Stimulated activated naive CD8-positive, alpha-beta T cell treated with anti-CD3 and anti-CD28 coated beads, Interleukin-15, amount 100 ng/mL, for 72 hours (primary cell): ENCODE data around the gene NUDT22.

ENCODE experiments used
- ATAC-seq: fragments of 150-1000 bp; cut with Tn5 transposase; 2 replicates; pipeline ENCODE4 v1.10.0; 2021; ENCODE audit warnings: mild to moderate bottlenecking, moderate library complexity
- DNase-seq, 2 donors: peaks; one replicate each; pipeline ENCODE4 v3.0.0; 2021 to 2022
- H3K27ac Mint-ChIP-seq, 2 donors: one replicate each; pipeline ENCODE4 v1.8.0; 2022; ENCODE audit warnings: mild to moderate bottlenecking in 2 of 2, mixed read lengths in 2 of 2, moderate library complexity in 2 of 2
- H3K27me3 Mint-ChIP-seq: one replicate; pipeline ENCODE4 v1.8.0; 2022; ENCODE audit warnings: mixed read lengths
- H3K4me1 Mint-ChIP-seq: one replicate; pipeline ENCODE4 v1.8.0; 2022; ENCODE audit warnings: mild to moderate bottlenecking, mixed read lengths
- H3K4me3 Mint-ChIP-seq, 2 donors: one replicate each; pipeline ENCODE4 v1.8.0; 2022; ENCODE audit warnings: mild to moderate bottlenecking in 2 of 2, mixed read lengths in 2 of 2, moderate library complexity in 1 of 2
- H3K9me3 Mint-ChIP-seq, 2 donors: one replicate each; pipeline ENCODE4 v1.8.0; 2022; ENCODE audit warnings: mixed read lengths in 2 of 2

NUDT22 gene

GRCh38 chr11:64278576-64279190 is 52.6 kb downstream of the NUDT22 start:
- Mint-ChIP-seq H3K9me3 (no peaks in the 10 kb centered on the region), H3K4me1 (peaks cover 11% of the 10 kb centered on the region), H3K4me3 (no peak overlapping the region), H3K27me3 (no peaks in the 10 kb centered on the region), H3K27ac (peak overlapping the region in 1 of 2 donors; percentile 48)
- DNase-seq (no peak), ATAC-seq (no peak)
